Inferior parietal cortex (tissue), 1 donor: ENCODE results near the gene SP8.
"Not testable (repeated sequence)": the region's sequence is repeated elsewhere in the genome, so short reads cannot be mapped to it uniquely, and the experiment has no call there.

Experiments used
- DNase-seq: peaks from one replicate; pipeline ENCODE4 v3.0.0-alpha.2; 2016; ENCODE audit errors: extremely low spot score

SP8 gene

DNA sequence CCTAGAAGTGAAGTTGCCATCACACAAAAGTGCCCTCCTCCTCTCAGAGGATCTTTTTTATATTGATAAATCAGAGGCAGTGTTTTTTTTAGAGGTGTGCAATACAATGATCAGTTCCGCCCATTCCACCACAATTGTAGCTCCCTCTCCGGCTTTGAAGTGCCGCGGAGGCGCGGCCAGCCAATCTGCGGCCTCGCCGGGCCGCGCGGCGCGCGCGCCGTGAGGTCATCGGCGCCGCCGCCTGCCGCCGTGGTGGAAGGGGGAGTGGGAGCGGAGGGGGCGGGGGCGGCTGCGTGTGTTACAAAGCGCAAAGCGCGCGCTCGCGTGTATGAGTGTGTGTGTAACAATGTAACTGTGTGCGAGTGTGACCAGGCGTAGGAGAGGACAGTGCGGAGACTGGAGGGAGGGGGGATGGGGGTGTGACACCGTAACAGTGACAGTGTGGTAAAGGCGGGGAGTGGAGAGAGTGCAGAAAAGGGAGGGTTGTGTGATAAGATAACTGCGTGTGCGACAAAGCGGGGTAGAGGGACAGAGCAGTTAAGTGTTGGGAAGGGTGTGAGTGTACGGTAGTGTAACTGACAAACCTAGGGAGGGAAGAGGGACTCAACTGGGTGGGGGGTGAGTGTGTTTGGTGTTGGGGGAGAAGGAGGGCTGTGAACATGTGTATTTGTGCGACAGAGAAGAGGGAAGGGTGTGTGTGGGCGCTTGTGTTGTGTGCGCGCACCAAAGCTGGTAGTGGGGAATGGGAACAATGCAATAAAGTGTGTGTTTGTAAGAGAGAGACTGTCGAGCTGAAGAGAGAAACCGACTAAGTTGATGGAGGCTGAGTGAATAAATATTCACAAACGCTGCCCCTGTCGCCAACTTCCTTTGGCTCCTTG is at the start of gene SP8:
Gene SP8 (minus strand): TSS at position 108 of the 881 bp plus-strand sequence. CDS start 88 bp downstream, at position 20.
- DNase-seq: no peak

DNA sequence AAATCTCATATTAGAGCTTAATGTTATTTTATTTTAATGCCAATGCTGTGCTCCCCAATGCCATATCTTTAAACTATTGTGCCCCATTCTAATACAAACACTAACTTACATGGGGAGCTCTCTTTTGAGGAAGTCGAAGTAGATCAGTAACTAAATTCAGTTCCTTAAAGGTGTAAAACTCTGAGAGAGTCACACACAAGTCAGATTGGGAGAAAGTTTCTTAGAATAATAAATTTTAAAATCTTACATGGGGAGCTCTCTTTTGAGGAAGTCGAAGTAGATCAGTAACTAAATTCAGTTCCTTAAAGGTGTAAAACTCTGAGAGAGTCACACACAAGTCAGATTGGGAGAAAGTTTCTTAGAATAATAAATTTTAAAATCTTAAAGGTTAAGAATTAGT is 49.7 kb upstream of the SP8 start:
- not testable (repeated sequence) for DNase-seq

DNA sequence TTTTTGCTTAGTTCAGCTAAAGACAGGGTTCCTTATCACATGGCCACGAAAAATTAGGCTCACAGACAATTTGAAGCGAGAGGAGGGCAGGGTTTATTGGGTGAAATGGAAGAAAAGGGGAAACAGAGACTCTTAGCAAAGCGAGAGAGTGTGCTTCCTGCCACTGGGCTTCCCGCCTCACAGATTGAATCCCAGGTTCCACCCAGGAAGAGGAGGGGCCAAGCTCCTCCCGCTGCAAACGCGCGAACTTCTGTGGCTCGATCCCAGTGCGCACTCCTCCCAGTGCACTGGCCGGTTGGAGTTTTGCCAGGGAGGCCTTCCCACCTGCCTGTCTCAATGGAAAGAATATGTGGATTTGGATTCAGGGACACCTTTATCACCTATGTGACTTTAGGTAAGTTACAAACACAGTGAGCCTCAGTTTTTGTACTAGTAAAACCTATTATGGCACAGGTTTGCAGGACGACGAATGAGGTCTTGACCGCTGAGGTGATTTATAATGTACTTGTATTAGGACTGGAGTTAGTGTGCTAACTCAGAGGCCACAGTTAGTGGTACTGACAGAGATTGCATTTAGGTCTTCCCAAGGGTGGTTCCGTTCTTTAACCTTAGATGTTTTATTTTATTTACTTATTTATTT is 48.5 kb upstream of the SP8 start:
- no peak for DNase-seq

DNA sequence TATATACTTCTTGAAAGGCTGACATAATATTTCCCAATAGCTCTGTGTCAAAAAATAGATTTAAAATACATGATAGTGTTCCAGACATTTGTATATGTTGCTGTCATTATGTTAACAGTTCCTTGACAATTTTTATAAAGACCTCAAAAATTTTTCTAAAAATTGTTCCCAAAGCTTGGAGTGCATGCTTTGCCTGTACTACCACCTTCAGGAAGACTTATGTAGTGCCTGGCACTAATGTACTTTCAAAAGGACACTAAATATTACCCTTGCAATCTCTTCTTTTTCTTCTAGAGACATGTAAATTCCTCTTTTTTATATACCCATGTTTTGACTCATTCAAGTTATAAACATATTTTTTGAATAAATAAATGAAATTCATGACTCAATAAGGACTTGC is 48.0 kb upstream of the SP8 start:
- DNase-seq: no peak

DNA sequence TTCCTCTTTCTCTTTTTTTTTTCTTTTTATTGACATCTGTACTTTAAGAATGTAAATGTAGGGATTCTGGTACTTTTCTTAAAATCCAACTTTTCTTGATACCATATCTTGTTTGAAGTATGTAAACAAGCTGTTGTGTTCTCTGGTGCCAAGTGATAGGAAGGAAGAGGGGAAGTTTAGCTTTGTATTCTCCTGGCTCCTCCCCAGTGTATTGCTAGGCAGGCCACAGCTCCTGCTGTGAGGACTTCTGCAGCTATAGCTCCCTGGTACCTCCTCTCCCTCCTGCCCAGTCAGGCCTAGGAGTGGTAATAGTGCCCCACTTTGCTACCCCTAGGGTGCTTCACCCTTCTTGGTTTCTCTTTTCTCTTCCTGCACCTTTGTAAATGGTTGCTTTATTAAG is 45.3 kb upstream of the SP8 start:
- DNase-seq: no peak

DNA sequence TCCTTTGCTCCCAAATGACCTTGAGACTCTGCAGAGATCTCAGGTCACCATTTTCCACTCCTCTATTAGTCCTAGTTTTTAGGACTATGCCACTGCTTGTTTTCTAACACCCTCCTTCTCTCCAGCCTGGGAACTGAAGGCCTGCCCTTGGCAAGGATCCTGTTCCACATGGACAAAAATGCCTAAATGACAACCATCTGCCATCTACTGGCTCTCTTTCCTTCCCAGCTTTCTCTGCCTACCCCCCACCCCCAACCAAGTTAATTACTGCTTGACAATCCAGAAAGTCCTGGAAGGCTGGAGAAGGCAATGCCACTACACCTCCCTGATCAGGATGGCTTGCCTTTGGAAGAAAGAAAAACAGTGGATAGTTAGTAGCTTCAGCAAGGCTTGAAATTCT is 44.8 kb upstream of the SP8 start:
- no peak for DNase-seq

DNA sequence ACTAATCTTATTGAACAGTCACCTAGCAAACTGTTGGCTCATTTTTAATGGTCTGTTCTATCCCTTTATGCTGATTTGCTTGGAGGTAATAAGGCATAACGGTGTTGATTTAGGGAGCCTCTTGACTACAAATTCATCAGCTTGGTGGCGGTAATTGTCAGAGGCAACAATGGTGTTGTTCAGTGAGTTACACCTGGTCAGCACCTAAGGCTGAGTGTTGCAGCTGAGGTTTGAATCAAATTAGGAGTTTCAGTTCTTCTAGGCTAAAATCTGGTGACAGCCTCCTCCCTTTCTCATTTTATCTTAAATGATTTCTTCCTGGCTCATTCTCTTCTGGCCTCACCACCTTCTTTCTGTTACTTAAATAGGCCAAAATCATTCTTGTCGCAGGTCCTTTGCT is 42.3 kb upstream of the SP8 start:
- DNase-seq: no peak

DNA sequence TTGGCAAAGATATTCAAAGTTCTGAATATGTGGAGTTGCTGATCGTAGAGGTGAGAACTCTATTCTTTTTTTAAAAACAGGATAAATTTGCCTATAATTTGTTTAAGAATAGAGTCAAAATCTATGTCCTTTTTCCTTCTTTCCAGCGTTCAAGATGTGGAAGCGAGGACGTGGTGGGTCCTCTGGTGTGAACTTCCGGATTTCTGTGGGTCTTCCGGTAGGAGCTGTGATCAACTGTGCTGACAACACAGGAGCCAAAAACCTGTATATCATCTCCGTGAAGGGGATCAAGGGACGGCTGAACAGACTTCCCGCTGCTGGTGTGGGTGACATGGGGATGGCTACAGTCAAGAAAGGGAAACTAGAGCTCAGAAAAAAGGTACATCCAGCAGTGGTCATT is 40.5 kb upstream of the SP8 start:
- DNase-seq: no peak

DNA sequence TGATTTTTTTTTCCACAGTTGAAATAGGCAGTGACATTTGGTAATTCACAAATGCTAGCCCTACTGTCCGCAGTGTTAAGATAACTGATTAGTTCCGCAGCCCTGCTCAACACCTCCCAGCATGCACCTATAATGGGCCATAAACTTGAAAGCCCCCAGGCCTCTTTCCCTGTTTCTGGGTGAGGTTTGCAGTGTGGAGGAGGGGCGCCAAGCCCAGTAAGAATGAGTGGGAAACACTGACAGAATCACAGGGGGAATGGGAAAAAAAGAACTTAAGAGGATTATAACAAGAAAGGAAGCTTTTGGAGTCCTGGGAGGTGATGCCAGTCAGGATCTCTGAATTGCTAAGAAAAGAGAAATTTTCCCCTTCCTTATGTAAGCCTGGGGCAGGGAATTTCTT is 39.6 kb upstream of the SP8 start:
- DNase-seq: no peak

DNA sequence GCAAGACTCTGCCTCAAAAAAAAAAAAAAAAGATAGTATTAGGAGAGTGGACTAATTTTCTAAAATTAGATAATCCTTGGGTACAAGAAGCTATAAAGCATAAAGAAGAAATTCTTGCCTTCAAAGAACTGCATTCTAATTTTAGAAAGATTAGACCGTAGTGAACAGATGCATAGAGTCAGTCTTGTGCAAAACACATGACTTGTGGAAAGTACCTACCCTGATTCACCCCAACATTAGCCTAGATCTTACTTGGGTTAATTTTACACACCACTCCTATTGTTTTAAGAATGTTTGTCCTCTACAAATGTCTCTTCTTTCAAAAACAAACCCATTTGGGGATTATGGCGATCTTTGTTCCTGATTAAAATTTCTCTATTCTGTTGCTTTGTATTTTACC is 38.9 kb upstream of the SP8 start:
- DNase-seq: no peak

DNA sequence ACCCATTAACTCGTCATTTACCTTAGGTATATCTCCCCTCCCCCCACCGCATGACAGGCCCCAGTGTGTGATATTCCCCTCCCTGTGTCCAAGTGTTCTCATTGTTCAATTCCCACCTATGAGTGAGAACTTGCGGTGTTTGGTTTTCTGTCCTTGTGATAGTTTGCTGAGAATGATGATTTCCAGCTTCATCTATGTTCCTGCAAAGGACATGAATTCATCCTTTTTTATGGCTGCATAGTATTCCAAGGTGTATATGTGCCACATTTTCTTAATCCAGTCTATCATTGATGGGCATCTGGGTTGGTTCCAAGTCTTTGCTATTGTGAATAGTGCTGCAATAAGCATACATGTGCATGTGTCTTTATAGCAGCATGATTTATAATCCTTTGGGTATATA is 34.7 kb upstream of the SP8 start:
- not testable (repeated sequence) for DNase-seq

DNA sequence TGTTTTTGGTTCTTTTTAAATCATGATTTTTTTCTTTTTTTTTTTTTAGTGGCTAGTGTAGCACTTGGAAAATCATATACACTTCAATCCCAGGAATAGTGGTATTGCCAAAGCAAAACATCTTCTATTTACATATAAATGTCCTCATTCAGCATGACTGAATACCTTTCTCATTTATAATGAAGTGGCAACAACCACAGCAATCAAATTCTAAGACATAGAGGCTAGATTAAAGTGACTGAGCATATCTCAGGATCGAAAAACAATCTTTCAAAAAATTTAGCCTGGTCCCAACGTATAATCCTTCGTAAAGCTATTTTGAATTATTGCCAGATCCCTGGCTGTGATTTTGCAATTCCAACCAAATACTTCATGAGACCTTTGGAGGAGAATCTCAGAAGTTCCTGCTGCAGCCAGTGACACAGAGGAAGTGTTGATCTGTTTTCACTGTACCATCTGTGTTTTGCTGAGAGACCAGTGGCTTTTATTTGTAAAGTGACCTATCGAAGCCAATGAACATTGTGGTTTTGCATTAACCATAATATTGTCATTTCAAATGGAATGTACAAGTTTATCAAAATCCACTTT is 29.8 kb upstream of the SP8 start:
- no peak for DNase-seq

DNA sequence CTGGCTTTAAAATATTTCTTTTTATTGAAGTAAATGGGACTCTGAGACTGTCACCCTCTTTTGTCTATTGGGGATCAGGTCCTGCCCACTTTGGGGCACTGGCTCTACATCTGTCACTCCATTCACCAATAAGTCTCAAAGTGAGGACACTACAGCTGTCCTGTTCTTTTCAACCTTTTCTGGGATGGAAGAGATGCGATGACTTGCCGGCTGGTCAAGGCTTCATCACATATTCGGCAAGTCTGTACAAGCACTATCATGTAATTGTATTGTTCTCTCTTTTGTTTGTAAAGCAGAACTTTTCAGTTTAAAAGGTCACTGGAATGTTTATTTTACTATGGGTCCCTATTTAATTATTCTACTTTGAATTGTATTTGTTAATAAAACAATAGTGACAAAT is 17.7 kb upstream of the SP8 start:
- DNase-seq: no peak

DNA sequence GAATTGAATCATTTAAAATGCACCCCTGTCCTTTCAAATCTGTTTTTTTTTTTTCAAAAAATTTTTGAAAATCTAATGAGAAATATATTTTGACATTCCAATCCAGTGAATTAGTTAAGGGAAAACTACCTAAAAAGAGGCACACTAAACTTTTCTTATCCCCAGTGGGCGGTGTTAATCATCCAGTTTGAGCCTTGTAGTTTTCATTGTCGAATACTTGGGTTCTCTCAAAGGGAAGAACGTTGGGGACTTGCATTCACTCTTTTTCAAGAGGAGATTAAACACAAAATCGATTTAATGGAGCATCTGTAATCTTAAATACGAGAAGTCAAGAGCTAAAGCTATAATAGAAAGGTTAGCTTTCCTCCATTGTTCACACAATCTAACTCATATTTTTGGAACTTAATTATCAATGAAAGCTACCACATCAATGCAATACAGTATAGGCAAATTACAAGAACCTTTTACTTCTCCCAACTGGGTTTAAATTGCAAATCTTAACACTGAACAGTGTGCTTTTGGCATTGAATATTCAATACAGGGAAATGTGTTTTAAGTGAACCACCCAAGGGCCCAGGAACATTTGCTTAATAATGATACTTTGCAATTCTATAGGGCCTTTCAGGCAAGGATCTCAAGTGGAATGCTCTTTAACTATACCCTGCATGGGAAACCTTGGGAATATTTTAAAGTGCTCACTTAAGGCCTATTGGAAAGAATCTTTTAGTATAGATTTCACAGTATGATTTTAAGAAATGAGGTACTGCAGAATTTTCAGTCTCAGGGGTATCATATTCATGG is 13.1 kb upstream of the SP8 start:
- DNase-seq: no peak

DNA sequence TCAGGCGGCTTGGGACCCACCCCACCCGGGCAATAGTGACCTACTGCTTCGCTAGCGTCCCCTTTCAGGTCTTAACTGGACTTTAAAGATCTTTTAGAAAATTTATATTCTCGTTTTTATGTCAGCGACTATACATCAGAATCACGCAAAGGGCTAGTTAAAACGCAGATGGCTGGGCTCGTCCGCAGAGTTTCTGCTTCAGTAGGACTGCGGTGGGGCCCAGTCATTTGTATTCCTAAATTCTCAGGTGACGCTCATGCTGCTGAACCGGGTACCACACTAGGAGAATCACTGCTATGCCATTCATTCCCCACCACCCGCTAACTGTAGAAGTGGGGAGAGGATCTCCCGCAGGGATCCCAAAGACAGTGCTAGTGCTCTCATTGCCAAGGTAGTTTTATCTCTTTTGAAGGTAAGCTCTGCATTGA is 12.0 kb upstream of the SP8 start:
- no peak for DNase-seq

DNA sequence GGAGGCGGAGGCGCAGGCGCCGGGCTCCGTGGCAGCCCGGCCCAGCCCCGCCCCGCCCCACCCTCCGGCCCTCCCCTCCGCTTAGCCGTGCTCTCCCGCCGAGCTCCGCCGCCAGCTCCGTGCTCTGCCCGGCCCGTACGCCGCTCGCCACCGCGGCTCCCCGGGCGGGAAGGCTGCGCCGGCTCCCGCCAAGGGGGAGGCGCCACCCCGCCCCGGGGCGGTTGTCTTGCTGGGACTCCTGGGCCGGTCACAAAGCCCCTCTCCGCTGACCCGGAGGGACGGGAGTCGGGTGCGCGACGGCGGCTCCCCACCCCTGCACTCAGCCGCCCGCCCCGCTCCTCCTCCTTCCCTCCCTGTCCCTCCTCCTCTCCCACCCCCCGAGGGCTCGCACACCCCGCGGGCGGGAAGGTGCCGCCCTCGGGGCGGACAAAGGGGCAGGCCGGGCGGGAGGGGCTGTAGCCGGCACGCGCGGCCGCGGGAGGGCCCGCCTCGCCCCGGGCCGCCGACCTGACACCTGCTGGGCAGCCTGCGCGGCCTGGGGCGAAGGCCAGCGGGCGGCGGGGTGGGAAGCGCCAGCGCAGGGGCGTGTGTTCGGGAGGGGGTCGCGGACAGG is 11.5 kb upstream of the SP8 start:
- no peak for DNase-seq

DNA sequence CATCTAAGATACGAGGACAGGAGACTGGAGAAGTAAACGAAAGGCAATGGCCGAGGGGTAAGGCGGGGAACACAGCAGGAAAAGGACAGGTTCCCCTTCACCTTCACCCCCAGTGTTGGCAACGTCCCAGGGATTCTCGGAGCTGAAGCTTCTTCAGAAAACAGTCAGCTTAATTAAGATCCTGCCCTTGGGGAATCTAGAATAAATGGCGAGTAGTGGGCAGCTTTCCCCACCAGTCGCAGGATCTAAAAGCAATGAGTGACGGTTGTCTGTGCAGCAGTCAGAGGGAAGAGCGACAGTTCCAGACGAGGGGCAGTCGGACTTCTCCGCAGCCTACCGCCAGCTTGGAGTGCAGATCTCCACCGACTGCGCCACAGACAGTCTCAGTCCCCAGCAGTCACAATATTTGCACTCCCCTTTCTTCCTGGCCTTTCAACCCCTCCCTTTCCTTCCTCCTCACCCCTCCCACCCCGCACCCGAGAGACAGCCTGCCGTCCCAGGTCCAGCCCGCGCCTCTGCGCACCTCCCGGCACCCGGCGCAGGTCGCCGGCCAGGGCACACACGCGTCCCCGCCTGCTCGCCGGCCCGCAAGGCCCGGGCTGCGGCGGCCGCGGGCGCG is 10.9 kb upstream of the SP8 start:
- DNase-seq: no peak

DNA sequence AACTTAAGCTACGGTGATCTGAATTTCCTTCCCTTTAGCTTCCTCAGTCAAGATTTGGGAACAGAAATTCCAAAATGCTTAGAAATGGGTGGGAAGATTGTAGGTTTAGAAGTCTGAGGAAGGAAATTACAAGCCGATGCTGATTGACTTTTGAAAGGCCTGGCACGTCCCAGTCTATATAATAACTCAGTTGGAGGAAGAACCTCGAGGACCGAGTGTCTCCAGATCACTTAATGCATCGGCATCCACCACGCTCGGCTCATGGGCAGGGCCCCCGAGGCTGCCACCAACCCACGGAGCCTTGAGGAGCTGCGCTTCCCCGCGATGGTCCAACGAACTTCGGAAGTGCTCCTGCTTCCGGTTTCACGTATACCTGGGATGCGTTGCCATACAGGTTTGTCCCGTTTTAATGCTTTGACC is 10.4 kb upstream of the SP8 start:
- no peak for DNase-seq

DNA sequence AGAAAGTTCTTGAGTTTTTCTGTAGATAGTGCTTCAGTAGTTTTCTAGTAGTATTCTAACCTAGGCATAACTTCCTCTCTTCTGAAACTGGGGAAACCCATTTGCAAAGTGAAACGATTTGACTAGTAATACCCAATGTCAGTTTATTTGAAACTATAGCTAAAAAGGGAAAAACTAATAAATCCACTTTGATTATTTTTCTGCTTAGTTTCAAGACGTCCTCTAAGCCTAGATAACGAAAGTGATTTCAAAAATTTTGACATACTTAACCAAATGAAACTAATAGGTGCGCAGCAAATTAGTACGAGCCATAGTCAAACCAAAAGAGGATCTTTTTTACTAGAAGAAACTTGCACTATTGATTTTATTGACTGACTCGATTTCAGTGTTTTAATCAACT is 9.8 kb upstream of the SP8 start:
- DNase-seq: no peak

DNA sequence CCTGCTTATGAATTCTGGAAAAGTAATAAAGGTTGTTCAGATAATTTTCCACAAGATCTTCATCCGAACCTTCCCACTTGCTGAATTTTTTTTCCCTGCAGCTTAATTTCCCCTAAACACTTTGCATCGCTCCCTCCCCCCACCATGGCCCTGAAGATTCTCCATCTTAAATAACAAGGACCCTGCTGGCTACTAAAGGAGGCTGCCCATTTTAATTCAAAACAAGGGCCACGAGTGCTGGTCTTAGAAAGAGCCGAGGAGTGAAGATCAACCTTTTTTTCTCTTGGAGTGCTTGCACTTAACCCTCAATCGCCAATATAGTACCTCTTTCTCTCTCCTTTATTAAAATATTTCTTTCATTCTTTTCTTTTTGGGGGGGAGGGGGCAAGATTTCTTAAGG is 9.2 kb upstream of the SP8 start:
- no peak for DNase-seq

DNA sequence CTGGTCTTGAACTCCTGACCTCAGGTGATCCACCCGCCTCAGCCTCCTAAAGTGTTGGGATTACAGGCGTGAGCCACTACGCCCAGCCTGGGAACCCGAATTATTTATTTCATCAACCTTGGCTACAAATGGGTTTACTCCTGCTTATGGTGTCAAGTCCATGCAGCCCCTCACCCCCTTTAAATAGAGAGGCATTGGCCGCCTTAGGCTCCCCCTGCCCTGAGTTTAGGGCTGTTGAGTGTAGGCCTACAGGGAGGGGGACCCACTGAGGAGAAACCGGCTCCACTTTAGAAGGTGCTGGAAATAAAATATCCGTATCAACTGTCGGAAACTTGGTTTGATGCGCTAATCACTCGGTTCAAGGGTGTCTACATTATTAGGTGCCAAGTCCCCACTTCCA is 8.7 kb upstream of the SP8 start:
- DNase-seq: no peak
